ENCODE results near the gene IL9. TPM values are rescaled to one million over a fixed set of nuclear protein-coding genes. Genes with fewer than 3 reads are reported as not detected.
"Not testable (repeated sequence)": the region's sequence is repeated elsewhere in the genome, so short reads cannot be mapped to it uniquely, and the experiment has no call there.

Gene IL9
- total RNA-seq, 1 donor from 2014 or later, result 0.51 TPM

GRCh38 chr5:135869935-135870334 is 25.7 kb downstream of the IL9 start:
- intact Hi-C loops (cut with micrococcal nuclease), result no loop called here

DNA sequence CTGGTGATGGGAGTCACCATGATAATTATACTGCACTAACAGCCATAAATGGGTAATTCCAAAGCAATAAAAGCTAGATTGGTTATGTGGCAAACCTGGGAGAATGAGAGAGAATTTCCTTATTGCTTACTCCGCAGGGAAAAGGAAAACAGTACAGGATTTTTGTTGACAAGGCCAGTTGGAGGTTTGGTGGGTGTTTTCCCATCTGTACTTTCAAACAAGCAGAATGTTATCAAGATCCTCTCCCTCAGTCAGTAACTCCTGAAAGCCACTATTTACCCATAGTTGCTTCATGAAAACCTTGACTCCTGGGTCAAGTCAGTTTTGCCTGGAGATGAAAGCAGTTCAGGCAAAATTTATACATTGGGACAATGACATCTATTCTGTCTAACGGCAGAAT is 26.4 kb downstream of the IL9 start:
- intact Hi-C loops (cut with micrococcal nuclease), result no loop called here

GRCh38 chr5:135868681-135869080 is 27.0 kb downstream of the IL9 start:
- intact Hi-C loops (cut with micrococcal nuclease), result no loop called here

DNA sequence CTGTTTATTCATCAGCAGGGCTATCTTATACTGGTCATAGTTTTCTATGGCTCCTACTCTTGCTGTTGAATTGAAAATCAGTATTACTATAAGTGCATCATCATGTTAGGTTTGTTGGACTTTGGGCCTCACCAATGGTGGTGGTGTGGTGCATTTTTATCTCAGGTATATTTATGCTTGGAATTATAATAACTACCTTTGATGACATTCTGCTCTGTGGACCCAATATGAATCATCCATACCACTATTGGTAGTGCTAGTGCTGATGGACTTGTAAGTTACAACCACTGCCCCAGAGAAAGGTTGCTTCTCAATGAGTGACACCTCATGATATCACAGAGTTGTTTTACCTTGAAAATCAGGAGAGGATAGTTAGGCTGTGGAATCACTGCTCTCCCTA is 28.0 kb downstream of the IL9 start:
- intact Hi-C loops (cut with micrococcal nuclease), result no loop called here

- intact Hi-C loops (cut with micrococcal nuclease), result no loop called here
These were observed 29.6 kb downstream of the IL9 start for GRCh38 chr5:135866016-135866415.

DNA sequence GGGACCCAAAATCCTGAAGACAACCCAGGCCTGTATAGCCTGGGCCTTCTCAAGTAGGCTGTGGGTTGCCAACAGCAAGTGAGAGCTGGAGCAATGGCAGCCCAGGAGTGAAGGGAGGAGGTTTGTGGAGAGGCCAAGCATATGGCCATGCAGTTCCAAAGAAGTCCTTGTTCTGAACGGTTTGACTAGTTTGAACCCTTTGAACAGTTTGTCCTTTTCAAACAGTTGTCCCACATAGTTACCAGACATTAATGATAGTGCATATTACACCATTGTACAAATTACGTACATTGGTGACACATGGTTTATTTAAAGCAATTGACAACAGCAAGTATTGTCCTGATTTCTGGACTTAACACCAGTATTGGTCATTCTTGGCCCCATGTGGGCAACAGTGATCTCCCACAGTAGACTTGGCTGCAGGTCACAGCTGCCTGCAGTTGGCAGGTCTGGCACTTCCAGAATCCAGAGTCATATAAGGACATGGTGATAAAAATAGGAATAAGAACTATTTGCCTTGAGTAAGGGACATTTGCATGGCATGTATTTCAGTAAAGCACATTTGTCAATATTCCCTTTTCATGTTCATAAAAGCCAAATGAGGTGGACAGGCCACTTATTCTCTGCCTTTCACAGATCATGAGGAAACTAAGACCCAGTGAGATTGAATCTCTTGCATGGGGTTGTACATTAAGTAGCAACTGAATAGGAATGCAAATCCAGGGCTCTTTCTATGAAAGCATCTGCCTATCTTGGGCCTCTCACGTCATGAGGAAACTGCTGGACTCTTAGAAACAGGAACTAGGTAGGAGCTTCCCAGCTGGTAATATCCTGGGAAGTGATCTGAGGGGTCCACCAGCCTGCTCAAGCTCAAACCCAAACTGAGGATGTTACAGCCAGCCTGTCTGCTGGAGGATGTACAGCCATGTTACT is 30.9 kb downstream of the IL9 start:
- intact Hi-C loops (cut with micrococcal nuclease), result no loop called here

DNA sequence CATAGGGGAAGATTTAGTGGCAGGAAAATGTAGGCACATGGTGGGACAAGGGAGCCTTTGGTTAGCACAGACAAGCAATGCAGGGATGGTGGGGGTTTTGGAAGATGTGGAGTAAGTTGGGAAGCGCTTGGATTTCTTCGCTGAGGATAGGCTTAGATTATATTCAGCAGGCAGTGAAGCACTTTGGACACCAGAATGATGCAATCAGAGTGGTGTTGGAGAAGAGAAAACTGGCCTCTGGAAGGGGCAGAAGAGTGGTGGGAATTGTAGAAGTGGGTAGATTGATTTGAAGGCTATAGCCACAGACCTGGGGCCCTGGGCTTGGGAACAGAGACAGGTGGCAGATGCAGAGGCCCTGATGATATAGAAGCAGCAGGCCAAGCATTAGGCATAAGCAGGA is 32.9 kb downstream of the IL9 start:
- intact Hi-C loops (cut with micrococcal nuclease), result no loop called here

DNA sequence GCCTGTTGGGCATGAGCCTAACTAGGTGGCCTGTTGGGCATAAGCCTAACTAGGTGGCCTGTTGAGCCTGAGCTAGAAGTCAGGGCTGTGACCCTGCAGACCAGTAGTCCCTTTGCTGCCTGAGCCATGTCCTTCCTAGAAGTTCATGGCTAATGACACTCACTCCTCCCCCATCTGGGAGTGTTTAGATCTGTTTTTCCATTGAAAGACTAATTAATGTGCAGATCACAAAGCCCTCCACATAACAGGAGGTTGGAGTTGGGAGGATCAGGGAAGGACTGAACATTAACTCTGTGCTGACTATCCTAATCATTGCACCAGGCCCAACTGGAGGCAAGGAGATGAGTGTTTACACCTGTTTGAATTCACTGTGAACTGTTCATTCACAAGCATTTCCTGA is 33.6 kb downstream of the IL9 start:
- intact Hi-C loops (cut with micrococcal nuclease), result no loop called here

DNA sequence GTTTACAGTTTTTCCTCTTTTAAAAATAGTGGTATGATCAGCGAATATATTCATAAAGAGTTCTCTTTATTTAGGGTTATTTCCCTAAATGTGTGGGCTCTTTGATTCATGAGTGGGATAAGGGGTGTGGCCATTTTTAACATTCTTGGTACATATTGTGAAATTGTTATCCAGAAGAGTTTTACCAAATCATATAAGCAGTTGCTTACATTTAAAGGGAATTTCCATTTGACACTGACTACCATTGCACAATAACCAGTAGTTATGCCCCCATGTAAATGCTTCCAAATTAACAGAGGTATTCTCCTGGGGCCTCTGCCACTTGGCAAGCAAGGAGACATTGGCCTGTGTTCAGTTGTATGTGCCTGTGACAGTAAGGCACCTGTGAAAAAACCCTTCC is 34.0 kb downstream of the IL9 start:
- intact Hi-C loops (cut with micrococcal nuclease), result no loop called here

GRCh38 chr5:135859641-135860040 is 36.0 kb downstream of the IL9 start:
- intact Hi-C loops (cut with micrococcal nuclease), result no loop called here

DNA sequence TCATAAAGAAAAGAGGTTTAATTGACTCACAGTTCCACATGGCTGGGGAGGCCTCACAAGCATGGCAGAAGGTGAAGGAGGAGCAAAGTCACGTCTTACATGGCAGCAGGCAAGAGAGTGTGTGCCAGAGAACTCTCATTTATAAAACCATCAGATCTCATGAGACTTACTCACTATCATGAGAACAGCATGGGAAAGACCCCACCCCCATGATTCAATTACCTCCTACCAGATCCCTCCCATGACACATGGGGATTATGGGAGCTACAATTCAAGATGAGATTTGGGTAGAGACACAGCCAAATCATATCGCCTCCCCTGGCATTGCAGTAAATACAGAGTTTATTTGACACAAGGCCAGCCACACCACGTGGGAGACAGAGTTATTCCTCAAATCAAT is 36.5 kb downstream of the IL9 start:
- intact Hi-C loops (cut with micrococcal nuclease), result not testable (repeated sequence)

DNA sequence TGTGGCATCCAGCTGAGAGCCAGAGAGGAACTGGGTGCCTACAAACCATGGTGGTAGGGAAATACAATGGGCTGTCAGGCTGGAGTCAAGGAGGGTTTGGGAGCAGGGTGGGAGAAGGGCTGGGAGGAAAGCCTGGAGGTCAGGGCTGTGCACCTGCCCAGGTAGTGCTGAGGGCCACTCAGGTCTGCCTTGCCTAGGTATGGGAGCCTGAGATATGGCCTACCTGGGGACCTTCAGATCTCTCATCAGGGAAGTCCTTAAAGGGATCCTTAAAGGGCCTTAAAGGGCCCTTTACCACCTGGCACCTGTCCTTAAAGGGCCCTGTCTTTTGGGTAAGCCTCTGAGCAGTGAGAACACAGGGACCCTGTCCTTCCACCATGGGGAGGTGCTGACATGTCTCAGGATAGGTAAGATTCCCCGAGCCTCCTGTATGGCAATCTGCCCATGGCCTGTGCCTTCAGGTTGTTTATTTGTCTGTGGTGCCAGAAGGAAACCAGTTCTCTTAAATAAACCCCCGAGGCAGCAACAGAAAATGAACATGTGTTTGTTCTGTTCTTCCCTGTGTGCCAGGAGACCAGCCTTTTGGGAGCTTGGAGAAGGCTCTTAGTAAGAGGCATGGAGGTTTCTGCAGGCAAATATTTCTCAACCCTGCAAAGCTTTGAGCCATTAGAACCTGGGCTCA is 37.9 kb downstream of the IL9 start:
- intact Hi-C loops (cut with micrococcal nuclease), result no loop called here

DNA sequence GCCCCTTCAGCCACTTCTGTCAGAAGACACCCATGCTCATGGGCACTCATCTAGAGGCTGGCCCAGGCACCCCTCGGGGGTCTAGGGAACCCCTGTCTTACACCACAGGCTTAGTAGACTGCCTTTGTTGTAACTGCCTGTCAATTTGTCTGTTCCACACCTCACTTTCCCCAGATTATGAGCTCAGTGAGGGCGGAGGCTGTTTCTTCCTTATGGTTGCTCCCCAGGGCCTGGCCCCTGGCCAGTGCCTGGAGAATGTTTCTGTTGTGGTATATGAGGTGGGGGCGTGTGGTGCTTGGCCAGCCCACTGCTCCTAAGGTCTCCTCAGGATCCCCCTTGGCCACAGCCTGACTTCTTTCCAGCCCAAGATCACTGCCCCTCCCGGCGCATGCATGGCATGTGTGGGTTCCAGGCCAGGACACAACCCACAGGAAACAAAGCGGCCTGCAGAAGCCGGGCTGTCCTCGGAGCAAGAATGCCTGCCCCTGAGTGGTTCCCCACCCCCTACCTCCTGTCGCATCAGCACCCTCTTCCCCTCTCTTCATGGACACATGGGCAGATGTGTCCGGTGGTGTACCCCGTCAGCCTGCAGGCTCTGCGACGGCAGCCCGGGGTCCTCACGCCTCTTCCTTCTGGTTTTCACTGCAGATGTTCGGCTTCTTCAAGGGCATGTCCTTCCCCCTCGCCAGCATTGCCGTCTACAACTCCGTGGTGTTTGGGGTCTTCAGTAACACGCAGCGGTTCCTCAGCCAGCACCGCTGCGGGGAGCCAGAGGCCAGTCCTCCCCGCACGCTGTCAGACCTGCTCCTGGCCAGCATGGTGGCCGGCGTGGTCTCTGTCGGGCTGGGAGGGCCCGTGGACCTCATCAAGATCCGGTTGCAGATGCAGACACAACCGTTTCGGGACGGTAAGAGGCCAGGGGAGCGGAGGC is 43.5 kb downstream of the IL9 start:
- intact Hi-C loops (cut with micrococcal nuclease), result no loop called here

DNA sequence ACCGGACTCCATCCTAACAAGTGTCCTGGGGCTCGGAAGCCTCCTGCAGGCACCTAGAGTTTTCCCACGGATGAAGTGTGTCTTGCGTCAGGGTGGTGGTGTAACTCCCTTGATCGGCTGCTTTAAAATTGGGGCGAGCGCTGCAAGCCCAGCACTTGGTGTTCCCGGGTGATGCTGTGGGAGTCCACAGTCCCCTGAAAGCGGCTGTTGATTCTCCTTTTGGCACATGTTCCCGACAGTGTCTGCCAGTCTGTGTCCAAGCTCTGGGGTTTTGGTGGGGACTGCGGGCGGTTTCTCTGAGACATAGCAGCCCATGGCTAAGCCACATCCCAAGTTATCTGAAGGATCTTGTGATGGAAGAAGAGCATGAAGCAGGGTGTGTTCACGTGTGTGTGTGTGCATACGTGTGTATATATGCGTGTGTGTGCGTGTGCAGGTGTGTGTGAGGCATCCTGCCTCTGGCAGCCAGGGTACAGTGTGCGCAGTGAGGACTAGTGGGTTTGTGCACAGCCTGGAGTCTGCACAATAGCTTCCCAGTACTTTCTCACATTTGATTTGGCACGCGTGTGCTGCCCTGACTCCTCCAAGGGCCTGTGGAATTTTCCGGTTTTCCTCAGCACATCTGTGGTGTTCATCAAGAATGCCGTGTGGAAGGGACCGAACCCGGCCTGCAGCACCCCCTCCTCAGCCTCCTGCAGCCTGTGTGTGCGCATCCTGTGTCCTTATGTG is 44.3 kb downstream of the IL9 start:
- intact Hi-C loops (cut with micrococcal nuclease), result no loop called here

- intact Hi-C loops (cut with micrococcal nuclease), result no loop called here
These were observed 45.0 kb downstream of the IL9 start for GRCh38 chr5:135850671-135851070.

DNA sequence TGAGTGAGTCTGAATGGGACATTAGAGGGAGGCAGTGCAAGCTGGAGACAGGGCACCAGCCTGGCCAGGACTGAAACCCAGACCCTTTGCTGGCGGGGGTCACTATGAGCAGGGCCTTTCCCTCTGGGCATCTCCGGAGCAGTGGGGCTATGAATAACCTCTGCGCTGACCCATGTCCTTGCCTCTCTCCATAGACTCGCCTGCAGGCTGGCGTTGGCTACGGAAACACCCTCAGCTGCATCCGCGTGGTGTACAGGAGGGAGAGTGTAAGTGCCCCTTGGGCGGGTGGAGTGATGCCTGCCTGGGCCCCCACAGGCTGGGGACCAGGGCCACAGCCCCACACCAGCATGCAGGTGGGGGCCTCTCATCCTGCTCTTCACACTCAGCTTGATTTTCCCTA is 45.4 kb downstream of the IL9 start:
- intact Hi-C loops (cut with micrococcal nuclease), result no loop called here

DNA sequence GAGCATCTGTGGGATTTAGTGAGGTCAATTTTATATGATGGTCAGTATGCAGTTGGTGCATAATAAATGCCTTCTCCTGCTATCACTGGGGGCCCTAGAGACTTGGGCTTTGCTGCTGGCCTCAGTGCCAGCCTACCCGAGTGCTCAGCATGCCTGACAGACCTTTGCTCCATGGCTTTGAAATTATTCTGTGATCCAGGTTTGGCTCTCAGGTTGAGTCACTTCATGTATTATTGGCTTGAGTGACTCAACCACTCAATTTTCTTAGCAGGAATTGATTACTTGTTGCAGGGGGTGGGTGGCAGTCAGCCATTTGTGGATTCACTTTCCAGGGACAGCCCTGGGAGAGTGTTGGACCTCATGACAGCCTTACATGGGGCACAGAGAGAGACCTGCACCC is 47.7 kb downstream of the IL9 start:
- intact Hi-C loops (cut with micrococcal nuclease), result no loop called here

DNA sequence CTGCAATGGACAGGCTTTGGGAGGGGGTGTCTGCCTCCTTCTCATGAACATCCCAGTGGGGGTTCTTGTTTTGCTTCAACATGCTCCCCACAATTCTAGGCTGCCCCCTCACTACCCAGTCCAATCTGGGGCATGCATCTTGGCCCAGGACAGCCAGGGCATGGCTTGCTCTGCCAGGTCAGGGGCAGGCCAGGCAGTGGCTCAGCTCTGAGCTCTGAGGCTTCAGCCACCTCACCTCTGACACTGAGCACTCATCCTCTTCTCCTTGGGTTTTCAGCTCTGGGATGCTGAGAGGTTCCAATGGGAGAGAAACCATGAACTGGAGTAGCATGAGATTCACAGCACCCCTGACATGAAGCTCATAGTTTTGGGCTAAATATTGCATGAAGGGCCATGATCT is 49.3 kb downstream of the IL9 start:
- intact Hi-C loops (cut with micrococcal nuclease), result no loop called here

- intact Hi-C loops (cut with micrococcal nuclease), result no loop called here
These were observed 51.9 kb downstream of the IL9 start for GRCh38 chr5:135843571-135844337.

GRCh38 chr5:135842737-135843136 is 52.9 kb downstream of the IL9 start:
- intact Hi-C loops (cut with micrococcal nuclease), result no loop called here
